GM18868 (cell line): ENCODE measurements around the gene MT1M.
"Not testable (repeated sequence)": the region's sequence is repeated elsewhere in the genome, so short reads cannot be mapped to it uniquely, and the experiment has no call there.

ENCODE experiments used
- ATAC-seq: cut with Tn5 transposase; IDR thresholded peaks from one replicate; pipeline ENCODE4 v1.9.1; 2021; ENCODE audit warnings: mild to moderate bottlenecking, moderate library complexity; ENCODE audit not compliant: unreplicated experiment

The MT1M gene

GRCh38 chr16:56632156-56632847 is at the start of gene MT1M:
Gene MT1M, plus strand, starts transcription at chr16:56632659. Its CDS starts 73 bp downstream, at chr16:56632732.
- ATAC-seq = no peak

- not testable (repeated sequence) for ATAC-seq
These were observed 49.5 kb upstream of the MT1M start for GRCh38 chr16:56582911-56583310.

GRCh38 chr16:56583351-56584168 is 48.9 kb upstream of the MT1M start:
- ATAC-seq = no peak

- no peak for ATAC-seq
These were observed 48.2 kb upstream of the MT1M start for GRCh38 chr16:56584276-56584675.

- ATAC-seq = no peak
These were observed 43.7 kb upstream of the MT1M start for GRCh38 chr16:56588781-56589140.

GRCh38 chr16:56589141-56590039 is 43.1 kb upstream of the MT1M start, which contains the start of gene MT3:
Gene MT3, plus strand, starts transcription at chr16:56589528. Its CDS starts 63 bp downstream, at chr16:56589591.
- ATAC-seq = no peak

- ATAC-seq = no peak
These were observed 40.9 kb upstream of the MT1M start for GRCh38 chr16:56591377-56592060.

GRCh38 chr16:56593573-56594291 is 38.7 kb upstream of the MT1M start:
- no peak for ATAC-seq

GRCh38 chr16:56594292-56594619 is 38.2 kb upstream of the MT1M start:
- no peak for ATAC-seq

- no peak for ATAC-seq
These were observed 32.0 kb upstream of the MT1M start for GRCh38 chr16:56600398-56600999.

- no peak for ATAC-seq
These were observed 31.1 kb upstream of the MT1M start for GRCh38 chr16:56601325-56601724.

GRCh38 chr16:56603589-56603988 is 28.9 kb upstream of the MT1M start:
- no peak for ATAC-seq

- no peak for ATAC-seq
These were observed 27.5 kb upstream of the MT1M start for GRCh38 chr16:56604966-56605365.

GRCh38 chr16:56605475-56605874 is 27.0 kb upstream of the MT1M start:
- no peak for ATAC-seq

- no peak for ATAC-seq
These were observed 26.4 kb upstream of the MT1M start for GRCh38 chr16:56606071-56606475.

- no peak for ATAC-seq
These were observed 25.9 kb upstream of the MT1M start for GRCh38 chr16:56606476-56607108.

GRCh38 chr16:56607109-56607618 is 25.3 kb upstream of the MT1M start:
- ATAC-seq = no peak

GRCh38 chr16:56607675-56608042 is 24.8 kb upstream of the MT1M start:
- no peak for ATAC-seq
